ENCODE measurements around the gene PHACTR3.

Gene PHACTR3

GRCh38 chr20:59690101-59690500 lies 85.8 kb downstream of the PHACTR3 start:
- H3K4me1 ChIP-seq (ENCODE audit: control insufficient read depth in 1 of 2, insufficient read depth in 1 of 2, low read depth in 1 of 2, low read length in 1 of 2), result no peaks in the 10 kb centered on the region
- no peak overlapping the region for H3K27ac ChIP-seq
- no peak for TF ChIP-seq CTCF (IDR thresholded peaks at IDR 0.05)
- H3K36me3 ChIP-seq, result no peaks in the 10 kb centered on the region
- H3K27me3 ChIP-seq, result peaks cover 70% of the 10 kb centered on the region
- no peaks in the 10 kb centered on the region for H3K9me3 ChIP-seq
- no peak overlapping the region for H3K4me3 ChIP-seq (ENCODE audit: low read depth in 1 of 2, low read length in 1 of 2)

GRCh38 chr20:59690976-59691375 lies 86.6 kb downstream of the PHACTR3 start:
- Histone ChIP-seq H3K36me3 (no peaks in the 10 kb centered on the region), H3K4me1 (ENCODE audit: control insufficient read depth in 1 of 2, insufficient read depth in 1 of 2, low read depth in 1 of 2, low read length in 1 of 2) (no peaks in the 10 kb centered on the region), H3K4me3 (ENCODE audit: low read depth in 1 of 2, low read length in 1 of 2) (no peak overlapping the region), H3K27me3 (peaks cover 77% of the 10 kb centered on the region), H3K27ac (no peak overlapping the region), H3K9me3 (no peaks in the 10 kb centered on the region)
- TF ChIP-seq CTCF (IDR thresholded peaks at IDR 0.05), result no peak

- Histone ChIP-seq H3K4me3 (ENCODE audit: low read depth in 1 of 2, low read length in 1 of 2) (no peak overlapping the region), H3K27me3 (peaks cover 89% of the 10 kb centered on the region), H3K27ac (no peak overlapping the region), H3K4me1 (ENCODE audit: control insufficient read depth in 1 of 2, insufficient read depth in 1 of 2, low read depth in 1 of 2, low read length in 1 of 2) (no peaks in the 10 kb centered on the region), H3K9me3 (no peaks in the 10 kb centered on the region), H3K36me3 (no peaks in the 10 kb centered on the region)
- TF ChIP-seq CTCF (IDR thresholded peaks at IDR 0.05), result no peak
Observed at GRCh38 chr20:59692139-59692538, 87.8 kb downstream of the PHACTR3 start.

GRCh38 chr20:59693587-59693986 lies 89.2 kb downstream of the PHACTR3 start:
- Histone ChIP-seq H3K9me3 (no peaks in the 10 kb centered on the region), H3K27ac (no peak overlapping the region), H3K4me3 (ENCODE audit: low read depth in 1 of 2, low read length in 1 of 2) (no peak overlapping the region), H3K27me3 (peaks cover 93% of the 10 kb centered on the region), H3K36me3 (no peaks in the 10 kb centered on the region), H3K4me1 (ENCODE audit: control insufficient read depth in 1 of 2, insufficient read depth in 1 of 2, low read depth in 1 of 2, low read length in 1 of 2) (no peaks in the 10 kb centered on the region)
- no peak for TF ChIP-seq CTCF (IDR thresholded peaks at IDR 0.05)

- Histone ChIP-seq H3K4me3 (ENCODE audit: low read depth in 1 of 2, low read length in 1 of 2) (no peak overlapping the region), H3K27me3 (peaks cover 97% of the 10 kb centered on the region)
Observed at GRCh38 chr20:59696476-59696875, 92.1 kb downstream of the PHACTR3 start.

More at GRCh38 chr20:59696476-59696875, 92.1 kb downstream of the PHACTR3 start:
- Histone ChIP-seq H3K36me3 (no peaks in the 10 kb centered on the region), H3K4me1 (ENCODE audit: control insufficient read depth in 1 of 2, insufficient read depth in 1 of 2, low read depth in 1 of 2, low read length in 1 of 2) (no peaks in the 10 kb centered on the region), H3K9me3 (no peaks in the 10 kb centered on the region), H3K27ac (no peak overlapping the region)
- TF ChIP-seq CTCF (IDR thresholded peaks at IDR 0.05), result no peak
